GM12891 (cell line): ENCODE results near the gene OR5D14. TPM values are rescaled to one million over a fixed set of nuclear protein-coding genes. Genes with fewer than 3 reads are reported as not detected.

Experiments used
- DNase-seq: peaks from one replicate; pipeline ENCODE4 v3.0.0; 2011; ENCODE audit warnings: low spot score; ENCODE audit not compliant: insufficient read length
- FAIRE-seq: peaks from 2 replicates; lab custom pipeline; 2011; peaks lifted over from hg19 to GRCh38; lab: Jason Lieb, UNC
- PAX5 ChIP-seq: IDR thresholded peaks from 2 replicates; pipeline ENCODE4 v1.6.1; 2011; ENCODE audit warnings: low read length, moderate library complexity, mild to moderate bottlenecking; ENCODE audit not compliant: insufficient read depth, severe bottlenecking
- POLR2A ChIP-seq: IDR thresholded peaks from 2 replicates; pipeline ENCODE4 v1.6.1; 2011; ENCODE audit warnings: low read depth, low read length, control low read depth
- POLR2AphosphoS5 ChIP-seq: IDR thresholded peaks from 2 replicates; pipeline ENCODE4 v1.6.1; 2011; ENCODE audit warnings: low read depth, low read length, control low read depth
- POU2F2 ChIP-seq: IDR thresholded peaks from 2 replicates; pipeline ENCODE4 v1.6.1; 2011; ENCODE audit warnings: low read depth, mild to moderate bottlenecking, control low read depth, low read length, moderate library complexity
- SPI1 ChIP-seq: IDR thresholded peaks from 2 replicates; pipeline ENCODE4 v1.6.1; 2011; ENCODE audit warnings: low read depth, low read length, control low read depth
- TAF1 ChIP-seq: IDR thresholded peaks from 2 replicates; pipeline ENCODE4 v1.6.1; 2011; ENCODE audit warnings: low read depth, low read length, control low read depth
- polyA plus RNA-seq: library from polyadenylated mRNA; unstranded; fragments of >200 nt; gene quantifications from one replicate; pipeline ENCODE4 v1.2.1, GENCODE V29; 2012; ENCODE audit warnings: low read depth, missing spikeins, inconsistent platforms; ENCODE audit not compliant: missing spikeins

The OR5D14 gene
- not detected for polyA plus RNA-seq

- FAIRE-seq (no peak), DNase-seq (no peak)
- TF ChIP-seq SPI1: no peak
- TF ChIP-seq POU2F2: no peak
- TF ChIP-seq POLR2AphosphoS5: no peak
- no peak for TF ChIP-seq PAX5
- TF ChIP-seq TAF1: no peak
- no peak for TF ChIP-seq POLR2A
Observed at GRCh38 chr11:55795256-55795655, at the start of gene OR5D14. Gene OR5D14 (plus strand): TSS chr11:55795556. CDS start chr11:55795556, 0 bp downstream.

GRCh38 chr11:55773138-55773537 lies 22.2 kb upstream of the OR5D14 start, which contains the start of gene OR5D13:
Gene OR5D13 (plus strand): TSS chr11:55773438. CDS start chr11:55773438, 0 bp downstream.
- DNase-seq (no peak), FAIRE-seq (no peak)
- TF ChIP-seq POU2F2: no peak
- no peak for TF ChIP-seq PAX5
- TF ChIP-seq SPI1: no peak
- no peak for TF ChIP-seq POLR2AphosphoS5
- TF ChIP-seq POLR2A: no peak
- no peak for TF ChIP-seq TAF1

- no peak for FAIRE-seq
- TF ChIP-seq POLR2AphosphoS5 (no peak), PAX5 (no peak), TAF1 (no peak), SPI1 (no peak), POLR2A (no peak), POU2F2 (no peak)
- DNase-seq: no peak
Observed at GRCh38 chr11:55791606-55792005, 3.8 kb upstream of the OR5D14 start.

- no peak for FAIRE-seq
- no peak for TF ChIP-seq POLR2A
- TF ChIP-seq SPI1: no peak
- TF ChIP-seq POU2F2: no peak
- TF ChIP-seq PAX5: no peak
- no peak for TF ChIP-seq TAF1
- no peak for TF ChIP-seq POLR2AphosphoS5
- no peak for DNase-seq
Observed at GRCh38 chr11:55793321-55793720, 2.0 kb upstream of the OR5D14 start.

- DNase-seq: no peak
- FAIRE-seq: no peak
- no peak for TF ChIP-seq PAX5
Observed at GRCh38 chr11:55806248-55806647, 10.9 kb downstream of the OR5D14 start.

- no peak for FAIRE-seq
- TF ChIP-seq POLR2AphosphoS5 (no peak), POLR2A (no peak), PAX5 (no peak), TAF1 (no peak), SPI1 (no peak), POU2F2 (no peak)
Observed at GRCh38 chr11:55811067-55811466, 15.7 kb downstream of the OR5D14 start, which contains the start of gene OR5L1. Gene OR5L1 (plus strand): TSS chr11:55811367. CDS start chr11:55811467, 100 bp downstream.

GRCh38 chr11:55819330-55819729 lies 24.0 kb downstream of the OR5D14 start, which contains the start of gene OR5D18:
Gene OR5D18 (plus strand): TSS chr11:55819630. CDS start chr11:55819630, 0 bp downstream.
- FAIRE-seq: no peak
- no peak for DNase-seq
- TF ChIP-seq POLR2AphosphoS5 (no peak), POLR2A (no peak), POU2F2 (no peak), TAF1 (no peak), SPI1 (no peak), PAX5 (no peak)

More at GRCh38 chr11:55811067-55811466, 15.7 kb downstream of the OR5D14 start, which contains the start of gene OR5L1:
- DNase-seq: no peak

- TF ChIP-seq SPI1: no peak
- no peak for TF ChIP-seq POLR2AphosphoS5
- no peak for TF ChIP-seq TAF1
- TF ChIP-seq POU2F2: no peak
- FAIRE-seq (no peak), DNase-seq (no peak)
Observed at GRCh38 chr11:55826919-55827318, 31.6 kb downstream of the OR5D14 start, which contains the start of gene OR5L2. Gene OR5L2 (plus strand): TSS chr11:55827219. CDS start chr11:55827219, 0 bp downstream.

- TF ChIP-seq PAX5 (no peak), TAF1 (no peak), POLR2AphosphoS5 (no peak), SPI1 (no peak)
- FAIRE-seq: no peak
- DNase-seq: no peak
Observed at GRCh38 chr11:55838452-55838851, 43.1 kb downstream of the OR5D14 start, which contains the start of gene OR5D16. Gene OR5D16 (plus strand): TSS chr11:55838752. CDS start chr11:55838752, 0 bp downstream.
